SK-N-DZ (cell line): ENCODE results near the gene NET1.
"Not testable (repeated sequence)": the region's sequence is repeated elsewhere in the genome, so short reads cannot be mapped to it uniquely, and the experiment has no call there.

Experiments used
- DNase-seq: peaks from one replicate; pipeline ENCODE4 v3.0.0-alpha.2; 2015; ENCODE audit warnings: low spot score

The NET1 gene

GRCh38 chr10:5462841-5463293 lies 50.5 kb downstream of the NET1 start:
- no peak for DNase-seq

GRCh38 chr10:5464546-5464945 lies 52.2 kb downstream of the NET1 start:
- no peak for DNase-seq

GRCh38 chr10:5465976-5466450 lies 53.7 kb downstream of the NET1 start:
- no peak for DNase-seq

- DNase-seq: peak; percentile 61
Measured at GRCh38 chr10:5466451-5467206, 54.3 kb downstream of the NET1 start.

- DNase-seq: no peak
Measured at GRCh38 chr10:5467207-5467535, 54.8 kb downstream of the NET1 start.

- DNase-seq: no peak
Measured at GRCh38 chr10:5467634-5468255, 55.4 kb downstream of the NET1 start.

GRCh38 chr10:5468262-5469106 lies 56.1 kb downstream of the NET1 start:
- DNase-seq: no peak

- no peak for DNase-seq
Measured at GRCh38 chr10:5469353-5470061, 57.1 kb downstream of the NET1 start.

GRCh38 chr10:5470062-5470751 lies 57.9 kb downstream of the NET1 start:
- no peak for DNase-seq

GRCh38 chr10:5474642-5475041 lies 62.3 kb downstream of the NET1 start:
- not testable (repeated sequence) for DNase-seq

- not testable (repeated sequence) for DNase-seq
Measured at GRCh38 chr10:5475088-5475487, 62.7 kb downstream of the NET1 start.

GRCh38 chr10:5475974-5476807 lies 63.8 kb downstream of the NET1 start:
- DNase-seq: not testable (repeated sequence)

- no peak for DNase-seq
Measured at GRCh38 chr10:5476918-5477525, 64.7 kb downstream of the NET1 start.

GRCh38 chr10:5477948-5478693 lies 65.8 kb downstream of the NET1 start:
- DNase-seq: no peak

- DNase-seq: no peak
Measured at GRCh38 chr10:5478694-5479305, 66.4 kb downstream of the NET1 start.

GRCh38 chr10:5479481-5480161 lies 67.3 kb downstream of the NET1 start:
- no peak for DNase-seq

- no peak for DNase-seq
Measured at GRCh38 chr10:5480162-5480941, 68.0 kb downstream of the NET1 start.
